ENCODE measurements around the gene ATXN7L3. TPM values are rescaled to one million over a fixed set of nuclear protein-coding genes. Genes with fewer than 3 reads are reported as not detected.

The ATXN7L3 gene
- total and polyA plus RNA-seq, 9 of the 15 experiments (the other 6 are each of a cell fraction or from before 2014, with no cell fraction given): 0.62 to 66.1 (median 33.2) TPM

DNA sequence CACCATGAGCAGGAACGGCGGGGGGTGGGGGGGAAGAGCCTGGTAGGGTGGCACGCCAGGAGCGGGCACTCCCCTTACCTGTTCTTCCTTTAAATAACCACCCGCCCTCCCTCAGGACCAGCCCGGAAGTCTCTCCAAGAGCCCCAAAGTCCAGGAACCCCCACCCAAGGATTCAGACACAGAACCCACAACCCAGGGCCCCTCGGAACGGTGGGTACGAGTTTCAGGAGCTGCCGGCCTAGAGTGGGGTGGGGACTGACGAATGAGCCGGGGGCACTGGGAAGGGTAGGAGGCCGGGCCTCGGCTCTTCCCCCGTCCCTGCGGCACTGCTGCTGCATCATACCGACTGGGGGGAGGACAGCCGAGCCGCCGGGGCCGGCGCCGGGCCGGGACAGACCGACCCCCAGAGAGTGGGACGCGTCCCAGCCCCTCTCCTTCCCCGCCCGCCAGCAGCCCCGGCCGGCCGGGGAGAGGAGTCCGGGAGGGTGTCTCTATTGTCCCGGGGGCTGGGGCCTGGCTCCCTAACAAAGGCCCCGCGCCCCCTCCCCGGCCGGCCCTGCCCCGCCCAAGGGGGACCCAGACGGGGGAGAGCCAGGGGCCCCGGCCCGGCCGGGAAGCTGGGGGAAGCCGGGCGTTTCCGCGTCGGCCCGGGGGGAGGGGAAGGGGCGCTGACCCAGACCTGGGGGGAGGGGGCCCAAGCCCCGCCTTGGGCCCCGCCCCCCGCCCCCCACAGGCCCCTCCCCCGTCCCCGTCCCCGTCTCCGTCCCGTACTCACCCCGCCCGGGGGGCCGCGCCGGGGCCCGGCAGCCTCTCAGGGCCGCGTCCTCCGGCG, 747 bp downstream of the ATXN7L3 start (continued):
- TF ChIP-seq NEUROD1 (IDR thresholded peaks at IDR 0.05; ENCODE audit: borderline replicate concordance, low read depth, low read length, partially characterized antibody) (no peak), ZNF668 (CRISPR knock-in tag; IDR thresholded peaks at IDR 0.05) (no peak), EP300 (IDR thresholded peaks at IDR 0.05; ENCODE audit: low read length) (no peak), UBTF (IDR thresholded peaks at IDR 0.05; ENCODE audit: borderline replicate concordance in 1 of 2, low read depth in 2 of 2, low read length in 2 of 2) (0 out of 4 replicates have a peak, but pooled peaks have one; percentile 29 to 40), SMAD1 (IDR thresholded peaks at IDR 0.05; ENCODE audit: low read depth, low read length, partially characterized antibody) (no peak), HDGF (IDR thresholded peaks at IDR 0.05) (no peak), ZNF12 (CRISPR knock-in tag; IDR thresholded peaks at IDR 0.05) (no peak), TFAM (CRISPR knock-in tag; conservative IDR thresholded peaks at IDR 0.05) (no peak), SIN3B (IDR thresholded peaks at IDR 0.05; ENCODE audit: low read depth) (no peak), HOXB6 (CRISPR knock-in tag; IDR thresholded peaks at IDR 0.05; ENCODE audit: borderline replicate concordance) (no peak), SMARCE1 (IDR thresholded peaks at IDR 0.05) (0 out of 2 replicates have a peak, but pooled peaks have one; percentile 6), SIX5 (IDR thresholded peaks at IDR 0.05; ENCODE audit: borderline replicate concordance in 1 of 2, insufficient read depth in 1 of 2, low read depth in 1 of 2, low read length in 2 of 2) (no peak), BMI1 (IDR thresholded peaks at IDR 0.05; ENCODE audit: low read length) (no peak), ZFP1 (CRISPR knock-in tag; IDR thresholded peaks at IDR 0.05) (no peak), HIVEP1 (CRISPR knock-in tag; IDR thresholded peaks at IDR 0.05) (no peak), MIER1 (IDR thresholded peaks at IDR 0.05; ENCODE audit: low read depth) (no peak), ETV1 (tag; conservative IDR thresholded peaks at IDR 0.05; ENCODE audit: low read depth) (no peak), RBM15 (IDR thresholded peaks at IDR 0.05; ENCODE audit: insufficient read depth, low read length) (no peak), MXD1 (CRISPR knock-in tag; IDR thresholded peaks at IDR 0.05; ENCODE audit: borderline replicate concordance, poor library complexity, severe bottlenecking) (no peak), TAF1 (IDR thresholded peaks at IDR 0.05; ENCODE audit: control insufficient read depth, extremely low read depth, insufficient read depth, low read length, severe bottlenecking) (peak; percentile 58), ZNF282 (CRISPR knock-in tag; IDR thresholded peaks at IDR 0.05) (no peak), HBP1 (CRISPR knock-in tag; IDR thresholded peaks at IDR 0.05) (no peak), SIRT6 (IDR thresholded peaks at IDR 0.05; ENCODE audit: low read depth, low read length) (no peak), PHB2 (IDR thresholded peaks at IDR 0.05; ENCODE audit: low read depth) (no peak)

Data from K562 (cell line).